Activated CD4-positive, alpha-beta T cell treated with anti-CD3 and anti-CD28 coated beads, Interleukin-2, Interleukin-6, amounts not matched to agents 100 ng/mL and 50 ng/mL, durations not matched to agents 16 hours and 8 hours (primary cell): ENCODE data around the gene RASA4.
"Not testable (repeated sequence)": the region's sequence is repeated elsewhere in the genome, so short reads cannot be mapped to it uniquely, and the experiment has no call there.

ENCODE experiments used
- DNase-seq: peaks from one replicate; pipeline ENCODE4 v3.0.0-alpha.2; 2020

RASA4 gene

GRCh38 chr7:102616507-102617125 lies at the start of gene RASA4:
RASA4 (minus strand) TSS chr7:102616756; CDS start chr7:102616689, 67 bp downstream.
- DNase-seq = not testable (repeated sequence)

DNA sequence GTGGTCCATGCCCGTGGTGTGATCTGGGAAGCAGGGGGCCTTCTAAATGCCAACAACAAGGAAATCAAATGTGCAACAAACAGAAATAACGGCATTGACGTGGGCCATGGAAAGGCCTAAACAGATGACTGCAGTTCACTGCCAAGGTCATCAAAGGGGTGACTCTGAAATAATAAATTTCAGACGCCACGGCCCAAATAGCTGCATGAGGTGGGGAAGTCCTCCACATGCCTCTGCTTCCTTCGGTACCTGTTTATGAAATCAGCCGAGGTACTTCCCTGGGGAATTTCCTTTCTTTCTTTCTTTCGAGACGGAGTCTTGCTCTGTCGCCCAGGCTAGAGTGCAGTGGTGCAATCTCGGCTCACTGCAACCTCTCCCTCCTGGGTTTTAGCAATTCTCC lies 48.2 kb upstream of the RASA4 start:
- not testable (repeated sequence) for DNase-seq

GRCh38 chr7:102649924-102650323 lies 33.4 kb upstream of the RASA4 start, which contains the start of gene SPDYE2B:
SPDYE2B (plus strand) TSS chr7:102650319; CDS start chr7:102652349, 2,030 bp downstream.
- DNase-seq = not testable (repeated sequence)

GRCh38 chr7:102647813-102648212 lies 31.3 kb upstream of the RASA4 start:
- not testable (repeated sequence) for DNase-seq

DNA sequence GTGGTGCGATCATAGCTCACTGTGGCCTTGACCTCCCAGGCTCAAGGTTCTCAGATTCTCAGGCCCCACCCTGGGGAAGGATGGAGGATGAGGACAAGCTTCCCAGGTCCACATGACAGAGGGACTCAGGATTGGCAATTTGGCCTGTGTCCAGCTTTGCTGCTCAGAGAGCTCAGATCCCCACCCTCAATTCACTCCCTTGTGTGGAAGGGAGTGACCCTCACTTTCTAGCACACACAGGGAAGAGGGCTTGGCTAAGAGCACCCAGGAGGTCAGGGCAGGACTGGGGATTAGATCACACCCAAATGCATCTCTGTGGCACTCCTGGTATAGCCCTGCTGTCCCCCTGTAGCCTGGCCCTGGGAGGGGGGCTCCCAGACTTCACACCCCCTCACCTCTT lies 26.8 kb upstream of the RASA4 start:
- DNase-seq = not testable (repeated sequence)

DNA sequence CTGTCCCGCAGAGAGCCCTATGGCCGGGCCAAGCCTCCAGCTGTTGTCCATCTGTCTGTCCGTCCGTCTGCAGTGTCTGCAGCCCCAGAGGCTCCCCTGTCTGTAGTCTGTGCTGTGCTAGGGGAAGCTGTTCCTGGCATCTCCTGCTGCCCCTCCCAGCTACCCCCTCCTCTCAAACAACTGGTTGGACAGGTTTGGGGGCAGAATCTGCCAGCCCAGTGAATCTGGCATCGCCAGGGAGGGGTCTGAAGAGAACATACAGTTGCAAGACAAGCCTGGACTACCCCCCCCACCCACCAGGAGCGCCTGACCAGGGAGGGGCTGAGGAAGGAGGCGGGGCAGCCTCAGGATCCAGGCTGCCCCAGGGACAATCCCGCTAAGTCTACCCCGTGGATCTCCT lies 26.1 kb upstream of the RASA4 start, which contains the start of gene UPK3BL1:
Gene UPK3BL1 (minus strand): TSS at position 101 of the 400 bp plus-strand sequence. CDS start 50 bp downstream, at position 51.
- not testable (repeated sequence) for DNase-seq

- not testable (repeated sequence) for DNase-seq
These were observed 22.3 kb upstream of the RASA4 start for GRCh38 chr7:102638848-102639247.

DNA sequence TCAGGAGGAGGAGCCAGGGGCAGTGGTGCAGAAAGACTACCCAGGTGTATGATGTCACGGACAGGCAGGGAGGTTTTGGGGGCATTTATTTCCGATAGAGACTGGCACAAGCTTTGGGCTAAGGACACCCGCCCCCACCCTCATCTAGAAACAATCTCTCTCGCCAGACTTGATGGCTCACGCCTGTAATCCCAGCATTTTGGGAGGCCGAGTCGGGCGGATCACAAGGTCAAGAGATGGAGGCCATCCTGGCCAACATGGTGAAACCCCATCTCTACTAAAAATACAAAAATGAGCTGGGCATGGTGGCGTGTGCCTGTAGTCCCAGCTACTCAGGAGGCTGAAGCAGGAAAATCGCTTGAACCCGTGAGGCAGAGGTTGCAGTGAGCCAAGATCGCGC lies 20.4 kb upstream of the RASA4 start:
- not testable (repeated sequence) for DNase-seq

DNA sequence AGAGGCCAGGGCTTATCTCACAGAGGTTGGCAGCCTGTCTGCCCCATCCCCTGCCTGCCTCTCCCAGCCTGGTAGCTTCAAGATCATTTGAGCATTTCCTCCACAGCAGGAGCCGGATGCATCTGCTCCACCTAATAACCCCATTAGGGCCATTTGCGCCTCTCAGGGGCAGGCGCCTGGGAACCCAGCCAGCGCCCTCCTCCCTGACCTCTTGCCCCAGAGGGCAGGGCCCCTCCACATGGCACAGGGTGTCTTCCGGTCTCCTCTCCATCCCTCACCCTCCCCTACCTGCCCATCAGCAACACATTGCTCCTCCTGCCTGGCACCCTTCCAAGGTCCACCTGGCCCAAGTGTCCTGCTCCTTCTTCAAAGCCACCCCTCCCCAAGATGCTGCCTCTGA lies 18.8 kb upstream of the RASA4 start:
- DNase-seq = not testable (repeated sequence)

DNA sequence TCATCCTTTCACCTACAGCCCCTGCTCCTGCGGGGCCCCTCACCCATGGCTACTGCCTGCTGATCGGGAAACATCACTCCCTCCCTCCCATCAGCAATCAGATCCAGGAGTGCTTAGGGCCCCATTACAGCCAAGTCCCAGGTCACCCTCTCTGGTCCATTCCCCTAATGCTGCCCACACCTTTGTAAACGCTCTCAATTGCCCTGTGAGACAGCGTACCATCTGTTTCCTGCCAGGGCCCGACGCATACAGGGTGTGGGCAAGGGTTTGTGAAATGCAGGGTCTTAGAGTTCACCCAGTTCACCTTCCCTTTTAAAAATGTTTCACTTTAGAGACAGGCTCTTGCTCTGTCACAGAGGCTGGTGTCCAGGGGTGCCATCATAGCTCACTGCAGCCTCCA lies 17.7 kb upstream of the RASA4 start:
- DNase-seq = not testable (repeated sequence)

GRCh38 chr7:102630622-102631021 lies 14.1 kb upstream of the RASA4 start:
- not testable (repeated sequence) for DNase-seq

DNA sequence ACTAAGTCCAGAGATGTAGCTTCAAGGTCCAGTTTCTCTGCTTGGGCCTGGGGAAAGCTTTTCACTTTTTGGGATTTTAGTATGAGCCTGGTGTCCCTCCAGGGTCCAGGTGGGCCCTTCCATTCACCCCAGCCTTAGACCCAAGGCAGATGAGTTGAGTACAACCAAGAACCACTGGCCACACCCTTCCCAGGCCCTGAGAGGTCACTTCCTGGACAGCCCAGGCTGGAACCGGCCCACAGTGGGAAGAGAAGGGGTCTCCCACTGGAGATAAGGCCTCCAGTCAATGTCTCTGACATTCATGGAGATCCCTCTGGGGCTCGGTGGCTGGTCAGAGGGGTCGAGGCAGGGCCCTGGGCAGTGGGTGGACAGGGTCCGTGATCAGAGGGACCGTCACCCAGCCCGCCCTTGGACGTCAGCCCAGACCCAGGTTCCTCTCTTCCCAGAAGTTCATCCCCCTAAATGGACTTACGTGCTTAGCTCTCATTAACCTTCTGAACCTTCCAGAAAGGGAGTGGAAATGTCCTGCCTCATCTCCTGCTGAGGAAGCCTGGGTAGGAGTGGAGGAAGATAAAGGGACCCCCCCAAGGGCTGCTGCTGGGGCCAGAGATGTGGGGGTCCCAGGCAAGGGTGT lies 10.8 kb upstream of the RASA4 start:
- DNase-seq = not testable (repeated sequence)

DNA sequence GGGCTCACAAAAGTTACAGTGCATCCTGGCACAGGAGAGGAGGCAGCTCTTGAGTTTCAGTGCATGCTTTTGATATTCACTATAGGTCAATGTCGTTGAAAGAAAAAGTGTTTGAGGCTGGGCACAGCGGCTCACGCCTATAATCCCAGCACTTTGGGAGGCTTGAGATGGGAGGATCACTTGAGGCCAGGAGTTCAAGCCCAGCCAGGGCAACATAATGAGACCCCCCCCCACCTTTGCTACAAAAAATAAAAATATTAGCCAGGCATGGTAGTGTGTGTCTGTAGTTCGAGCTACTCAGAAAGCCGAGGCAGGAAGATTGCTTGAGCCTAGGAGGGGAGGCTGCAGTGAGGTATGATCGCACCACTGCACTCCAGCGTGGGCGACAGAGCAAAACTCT lies 1.6 kb upstream of the RASA4 start:
- not testable (repeated sequence) for DNase-seq

- not testable (repeated sequence) for DNase-seq
These were observed 626 bp downstream of the RASA4 start for GRCh38 chr7:102615930-102616329.

GRCh38 chr7:102614873-102615272 lies 1.7 kb downstream of the RASA4 start:
- DNase-seq = not testable (repeated sequence)

DNA sequence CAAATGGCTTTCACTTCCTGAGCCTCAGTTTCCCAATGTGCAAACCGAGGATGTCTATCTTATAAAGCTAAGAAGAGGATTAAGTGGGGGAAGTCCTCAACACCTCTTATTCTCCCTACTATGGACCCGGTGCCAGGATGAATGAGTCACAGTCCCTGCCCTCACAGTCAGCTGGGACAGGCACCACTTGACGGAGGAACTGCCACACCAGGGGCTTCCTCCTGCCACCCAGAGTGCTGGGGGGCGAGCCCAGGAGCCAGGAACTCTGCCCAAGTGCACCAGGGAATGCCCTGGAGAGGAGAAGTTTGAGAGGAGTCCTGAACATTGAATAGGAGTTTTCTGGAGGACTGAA lies 2.2 kb downstream of the RASA4 start:
- not testable (repeated sequence) for DNase-seq

DNA sequence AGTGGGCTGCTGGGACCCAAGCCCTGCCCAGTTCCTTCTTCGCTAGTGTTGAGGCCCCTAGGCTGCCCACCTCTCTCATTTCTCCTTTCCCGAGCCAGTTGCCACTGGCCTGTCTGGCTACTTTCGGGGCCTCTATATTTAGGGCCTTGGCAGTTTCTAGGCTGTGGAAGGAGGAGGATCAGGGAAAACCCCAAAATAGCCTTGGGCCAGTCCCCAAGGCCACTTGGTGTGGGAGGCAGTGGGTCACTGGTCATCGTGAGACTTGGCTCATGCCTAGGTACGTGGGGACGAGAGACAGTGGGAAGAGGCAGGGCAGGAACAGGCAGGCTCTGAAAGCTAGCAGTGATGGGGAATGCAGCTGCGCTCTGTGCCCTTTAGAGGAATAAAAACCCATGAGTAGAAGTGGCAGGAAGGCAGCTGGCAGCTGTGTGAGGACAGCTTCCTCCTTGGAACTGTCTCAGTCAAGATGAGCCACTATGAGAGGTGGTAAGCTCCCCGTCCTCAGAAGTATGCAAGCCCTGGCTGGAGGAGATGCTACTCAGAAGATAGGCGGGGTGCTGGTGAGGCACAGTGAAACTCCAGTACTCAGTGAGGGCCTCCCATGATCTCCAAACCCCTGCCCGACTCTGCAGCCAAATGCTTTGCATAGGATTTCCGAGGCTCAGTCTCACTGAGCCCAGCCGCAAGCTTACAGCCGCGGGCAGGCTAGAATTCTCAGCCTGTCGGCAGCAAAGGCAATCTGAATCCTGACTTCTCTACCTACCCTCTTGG lies 2.8 kb downstream of the RASA4 start:
- DNase-seq = not testable (repeated sequence)

DNA sequence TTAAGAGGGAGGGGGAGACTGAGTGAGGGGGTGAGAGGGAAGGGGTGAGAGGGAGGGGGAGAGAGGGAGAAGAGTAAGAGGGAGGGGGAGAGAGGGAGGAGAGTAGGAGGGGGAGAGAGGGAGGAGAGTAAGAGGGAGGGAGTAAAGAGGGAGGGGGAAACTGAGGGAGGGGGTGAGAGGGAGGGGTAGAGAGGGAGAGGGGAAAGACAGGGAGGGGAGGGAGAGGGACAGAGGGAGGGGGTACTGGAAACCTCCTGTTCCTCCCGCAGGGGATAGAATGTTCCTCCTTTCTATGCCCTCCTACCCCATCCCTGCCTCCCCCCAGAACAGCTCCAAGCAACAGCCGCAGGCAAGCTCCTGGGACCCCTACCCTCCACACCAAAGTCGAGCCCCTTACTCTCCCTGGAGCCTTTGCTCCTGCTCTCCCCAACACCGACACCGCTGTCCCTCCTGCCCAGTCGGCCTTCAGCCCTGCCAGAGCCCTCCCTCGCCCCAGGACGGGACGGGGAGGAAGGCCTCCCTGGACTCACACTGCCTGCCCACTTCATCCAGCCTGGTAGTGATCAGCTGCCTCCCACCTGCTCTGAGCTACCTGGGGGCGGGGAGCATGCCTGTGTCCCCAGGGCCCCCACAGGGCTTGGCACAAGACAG lies 4.8 kb downstream of the RASA4 start:
- not testable (repeated sequence) for DNase-seq

DNA sequence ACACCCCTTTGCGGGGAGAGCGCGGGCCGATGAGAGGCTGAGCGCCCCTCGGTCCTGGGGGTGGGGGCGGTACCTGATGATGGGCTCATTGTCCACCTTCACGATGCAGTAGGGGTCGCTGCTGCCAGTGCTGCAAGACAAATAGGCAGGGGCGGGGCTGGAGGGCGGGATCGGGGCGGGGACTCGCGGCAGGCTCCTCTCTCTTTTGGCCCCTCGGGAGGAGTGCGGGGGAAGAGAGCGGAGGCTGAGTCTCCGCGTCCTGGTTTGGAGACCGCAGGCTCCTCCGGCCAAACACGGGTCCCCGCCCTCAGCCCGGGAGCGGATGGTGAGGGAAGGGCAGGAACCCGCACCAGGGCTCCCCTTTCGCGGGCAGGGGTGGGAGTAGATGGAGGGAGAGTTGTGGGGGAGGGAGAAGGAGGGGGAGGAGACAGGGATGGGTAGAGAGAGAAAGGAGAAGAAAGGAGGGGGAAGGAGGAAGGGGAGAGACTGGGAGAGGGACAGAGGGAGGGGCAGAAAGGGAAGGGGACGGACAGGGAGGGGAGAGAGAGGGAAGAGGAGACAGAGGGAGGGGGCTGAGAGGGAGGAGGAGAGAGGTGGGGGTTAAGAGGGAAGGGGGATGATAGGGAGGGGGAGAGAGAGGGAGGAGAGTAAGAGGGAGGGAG lies 5.4 kb downstream of the RASA4 start:
- not testable (repeated sequence) for DNase-seq

DNA sequence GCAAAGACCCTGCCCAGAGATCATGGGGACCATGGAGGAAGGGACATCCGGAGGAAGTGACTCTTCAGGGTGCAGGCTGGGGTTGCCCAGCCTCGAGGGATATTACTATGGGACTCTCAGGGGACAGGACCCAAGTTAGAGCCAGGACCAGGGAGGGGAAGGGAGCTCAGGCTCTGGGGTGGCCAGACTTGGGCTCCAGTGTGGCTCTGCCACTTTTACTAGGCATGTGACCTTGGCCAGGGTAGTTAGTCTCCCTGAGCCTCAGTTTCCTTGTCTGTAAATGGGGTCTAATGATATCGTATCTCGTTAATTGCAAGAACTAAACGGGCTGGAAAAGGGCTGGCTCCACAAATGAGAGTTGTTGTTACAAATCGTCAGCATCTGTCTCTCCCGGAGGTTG lies 6.1 kb downstream of the RASA4 start:
- not testable (repeated sequence) for DNase-seq

GRCh38 chr7:102609734-102610133 lies 6.8 kb downstream of the RASA4 start:
- not testable (repeated sequence) for DNase-seq

GRCh38 chr7:102606848-102607247 lies 9.7 kb downstream of the RASA4 start:
- not testable (repeated sequence) for DNase-seq
